Fibroblast of pulmonary artery (primary cell): ENCODE data around the gene DBN1.

Experiments
- DNase-seq: peaks from one replicate; pipeline ENCODE4 v3.0.0-alpha.2; 2010; ENCODE audit warnings: low read depth
- H3K4me3 ChIP-seq: replicated peaks from 2 replicates; pipeline ENCODE4 v1.5.1; 2011; ENCODE audit warnings: low read depth, mild to moderate bottlenecking, control low read depth, low read length, moderate library complexity
- TF ChIP-seq, protein P1 (sequence below): IDR thresholded peaks from 2 replicates; pipeline ENCODE4 v1.5.1; 2011; ENCODE audit warnings: mild to moderate bottlenecking, control low read depth, low read length, inconsistent platforms; ENCODE audit errors: missing control alignments

The DBN1 gene

DNA sequence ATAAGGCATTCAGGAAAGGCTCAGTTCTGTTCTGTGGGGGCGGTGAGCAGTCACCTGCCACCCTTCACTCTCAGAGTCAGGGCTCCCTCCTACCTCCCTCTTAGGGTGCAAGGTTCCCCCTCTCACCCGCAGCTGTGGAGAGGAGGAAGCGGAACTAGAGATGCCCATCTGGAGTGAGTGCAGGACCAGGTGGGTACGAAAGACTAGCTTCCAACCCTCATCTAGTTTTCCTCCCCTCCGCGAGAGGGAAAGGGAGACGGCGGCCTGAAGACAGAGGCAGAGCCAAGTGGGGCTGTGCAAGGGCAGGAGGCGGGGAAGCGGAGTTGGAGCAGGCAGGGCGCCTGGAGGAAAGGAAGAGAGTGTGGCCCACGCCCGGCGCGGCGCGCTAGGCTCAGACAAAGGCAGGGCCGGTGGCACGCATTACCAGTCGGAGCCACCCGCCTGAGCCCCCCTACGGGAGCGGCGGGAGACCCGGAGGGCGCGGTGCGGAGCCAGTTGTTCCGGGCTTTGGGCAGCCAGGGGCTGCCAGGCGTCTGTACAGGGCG lies 19.5 kb downstream of the DBN1 start:
- peak overlapping the region; percentile 39 for H3K4me3 ChIP-seq
- no peak for DNase-seq
- TF ChIP-seq, protein P1, sequence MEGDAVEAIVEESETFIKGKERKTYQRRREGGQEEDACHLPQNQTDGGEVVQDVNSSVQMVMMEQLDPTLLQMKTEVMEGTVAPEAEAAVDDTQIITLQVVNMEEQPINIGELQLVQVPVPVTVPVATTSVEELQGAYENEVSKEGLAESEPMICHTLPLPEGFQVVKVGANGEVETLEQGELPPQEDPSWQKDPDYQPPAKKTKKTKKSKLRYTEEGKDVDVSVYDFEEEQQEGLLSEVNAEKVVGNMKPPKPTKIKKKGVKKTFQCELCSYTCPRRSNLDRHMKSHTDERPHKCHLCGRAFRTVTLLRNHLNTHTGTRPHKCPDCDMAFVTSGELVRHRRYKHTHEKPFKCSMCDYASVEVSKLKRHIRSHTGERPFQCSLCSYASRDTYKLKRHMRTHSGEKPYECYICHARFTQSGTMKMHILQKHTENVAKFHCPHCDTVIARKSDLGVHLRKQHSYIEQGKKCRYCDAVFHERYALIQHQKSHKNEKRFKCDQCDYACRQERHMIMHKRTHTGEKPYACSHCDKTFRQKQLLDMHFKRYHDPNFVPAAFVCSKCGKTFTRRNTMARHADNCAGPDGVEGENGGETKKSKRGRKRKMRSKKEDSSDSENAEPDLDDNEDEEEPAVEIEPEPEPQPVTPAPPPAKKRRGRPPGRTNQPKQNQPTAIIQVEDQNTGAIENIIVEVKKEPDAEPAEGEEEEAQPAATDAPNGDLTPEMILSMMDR: no peak

DNA sequence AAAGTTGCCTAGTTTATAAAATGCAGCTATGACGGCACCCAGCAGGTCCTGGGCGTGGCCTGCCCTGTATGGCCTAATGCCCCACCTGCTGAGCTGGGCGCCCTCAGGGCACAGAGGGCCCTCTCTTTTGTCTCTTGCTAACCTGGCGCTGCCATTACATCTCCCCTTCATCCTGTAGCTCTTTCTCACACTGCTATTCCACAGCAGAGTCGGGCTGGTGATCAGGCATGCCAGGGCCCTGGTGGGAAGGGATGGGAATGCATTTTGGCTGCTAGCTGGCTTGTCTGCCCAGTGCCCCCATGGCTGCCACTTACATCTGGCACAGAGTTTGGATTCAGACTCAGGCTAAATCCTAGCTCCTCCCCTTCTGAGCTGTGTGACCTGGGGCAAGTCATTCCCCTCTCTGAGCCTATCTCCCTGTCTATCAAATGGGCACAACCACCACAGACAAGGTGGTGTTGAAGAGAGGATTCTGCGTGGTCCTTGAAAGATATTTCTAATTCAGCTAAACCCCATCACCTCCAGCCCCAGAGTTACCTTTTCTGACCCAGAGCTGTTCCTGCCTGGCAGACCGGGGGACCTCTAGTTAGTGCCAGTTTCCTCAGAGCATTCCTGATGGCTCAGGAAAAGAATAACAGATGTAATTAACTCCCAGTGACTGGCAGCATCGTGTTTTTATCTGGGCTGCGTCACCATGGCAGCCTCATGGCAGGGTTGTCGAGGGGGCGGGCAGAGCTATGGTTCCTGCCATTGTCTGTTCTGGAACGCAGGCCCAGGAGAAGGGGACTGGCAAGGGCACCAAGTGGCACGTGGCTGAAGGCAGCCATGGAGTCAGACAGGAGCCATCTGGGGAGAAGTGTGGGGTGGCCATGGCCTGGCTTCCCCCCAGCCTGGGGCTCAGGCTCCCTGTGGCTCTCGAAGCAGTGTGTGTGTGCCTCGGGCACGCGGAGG lies 20.5 kb downstream of the DBN1 start:
- TF ChIP-seq, protein P1: no peak
- H3K4me3 ChIP-seq: no peak overlapping the region
- no peak for DNase-seq

DNA sequence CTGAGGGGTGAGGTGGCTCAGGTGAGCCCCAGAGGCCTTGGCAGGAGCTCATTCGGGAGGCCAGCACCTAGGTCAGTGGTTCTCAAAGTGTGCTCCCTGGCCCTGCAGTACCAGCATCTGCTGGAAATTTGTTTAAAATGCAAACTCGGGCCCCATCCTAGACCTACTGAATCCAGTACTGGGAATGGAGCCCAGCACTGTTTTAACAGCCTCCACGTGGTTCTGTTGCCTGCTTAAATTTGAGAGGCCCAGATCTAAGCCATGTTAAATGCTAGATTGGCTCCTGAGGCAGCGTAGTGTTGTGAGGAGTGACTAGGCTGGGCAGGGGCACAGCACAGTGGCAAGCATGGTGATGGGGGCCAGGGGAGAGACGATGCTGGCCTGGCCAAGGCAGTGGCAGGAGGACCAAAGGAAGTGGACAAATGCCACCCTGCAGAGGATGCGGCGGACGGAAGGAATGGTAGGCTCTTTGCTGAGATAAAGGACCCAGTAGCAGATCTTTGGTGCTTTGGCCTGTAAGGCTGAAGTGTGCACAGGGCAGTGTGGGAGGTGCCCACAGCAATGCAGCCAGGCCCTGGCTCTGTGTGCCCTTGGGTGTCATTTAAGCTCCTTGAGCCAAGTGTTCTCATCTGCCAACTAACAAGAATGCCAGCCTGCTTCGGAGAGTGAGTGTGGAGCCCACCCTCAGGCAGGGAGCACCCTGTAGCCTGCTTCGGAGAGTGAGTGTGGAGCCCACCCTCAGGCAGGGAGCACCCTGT lies 22.6 kb downstream of the DBN1 start:
- no peak overlapping the region for H3K4me3 ChIP-seq
- TF ChIP-seq, protein P1: no peak
- no peak for DNase-seq

DNA sequence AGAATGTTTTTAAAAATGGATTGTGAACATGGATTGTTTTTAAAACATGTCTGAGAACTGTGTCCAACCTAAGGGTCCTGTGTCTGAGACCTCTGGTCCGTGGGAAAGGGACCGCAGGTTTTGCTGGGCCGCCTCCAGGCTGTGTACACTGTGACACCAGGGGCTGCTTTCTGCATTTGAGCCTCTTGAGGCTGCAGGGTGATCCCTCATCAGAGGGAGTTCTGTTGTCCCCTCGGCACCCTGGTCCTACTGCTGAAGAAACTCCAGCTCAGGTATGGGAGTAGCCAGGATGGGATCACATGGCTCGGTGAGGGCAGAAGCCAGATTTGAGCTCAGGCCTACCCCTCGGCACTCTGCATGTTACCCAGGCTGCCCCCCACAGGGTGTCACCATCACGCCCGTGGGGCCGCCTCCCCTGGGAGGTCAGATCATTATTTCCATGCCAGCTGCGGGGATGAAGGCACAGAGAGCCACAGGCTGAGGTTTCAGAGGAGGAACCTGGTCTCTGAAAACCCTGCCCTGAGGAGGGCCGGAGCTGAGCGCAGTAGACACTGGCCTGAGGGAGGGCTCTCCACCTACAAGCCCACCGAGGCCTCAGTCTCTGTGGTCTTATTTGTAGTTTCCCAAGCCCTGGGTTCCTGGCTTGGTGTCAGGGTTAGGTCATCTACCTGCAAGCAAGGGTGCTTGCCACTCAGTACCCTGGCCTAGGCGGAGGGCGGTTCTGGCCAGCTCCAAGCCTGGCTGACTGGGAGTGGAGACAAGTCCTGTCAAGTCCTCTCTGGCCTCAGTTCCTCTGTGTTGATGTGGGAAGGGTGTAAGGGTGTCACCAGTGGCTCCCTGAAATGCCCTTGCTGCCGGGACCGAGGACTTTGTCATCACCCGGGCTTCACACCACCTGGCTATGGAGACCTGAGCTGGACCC lies 24.0 kb downstream of the DBN1 start:
- DNase-seq: no peak
- H3K4me3 ChIP-seq: no peak overlapping the region
- TF ChIP-seq, protein P1: no peak

DNA sequence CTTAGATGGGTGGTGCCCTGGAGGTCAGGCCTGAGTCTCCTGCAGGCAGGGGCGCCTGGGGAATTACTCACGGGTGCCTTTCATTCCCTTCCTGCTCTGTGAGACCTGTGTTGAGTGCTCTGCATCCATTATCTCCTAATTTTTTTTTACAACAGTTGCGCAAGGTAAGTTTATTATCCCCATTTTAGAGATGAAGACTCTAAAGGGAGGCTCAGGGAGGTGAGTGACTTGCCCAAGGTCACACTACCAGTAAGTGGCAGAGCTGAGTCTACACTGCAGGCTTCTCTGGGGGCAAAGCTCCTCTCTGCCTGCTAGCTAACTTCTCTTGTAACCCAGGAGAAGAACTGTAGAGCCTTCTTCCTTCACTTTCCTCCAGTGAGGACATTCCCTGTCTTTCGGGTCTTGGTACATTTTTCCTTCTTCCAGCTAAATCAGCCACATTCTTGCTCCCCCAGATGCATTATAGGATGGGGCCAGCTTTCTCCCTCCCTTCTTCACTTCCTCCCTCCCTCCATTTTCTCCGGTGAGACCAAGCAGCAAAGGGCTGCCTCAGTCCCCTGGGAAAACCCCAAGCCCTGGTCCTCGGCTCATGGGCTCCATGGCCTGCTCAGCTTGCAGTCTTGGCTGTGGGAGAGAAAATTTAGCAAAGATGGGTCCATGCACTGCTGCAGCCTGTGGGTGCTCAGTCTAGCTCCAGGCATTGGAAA lies 25.0 kb downstream of the DBN1 start:
- H3K4me3 ChIP-seq: no peak overlapping the region
- no peak for DNase-seq
- TF ChIP-seq, protein P1: no peak
